WI38 (cell line): ENCODE results near the gene TMEM109.

Experiments used
- H3K4me3 ChIP-seq: 2 replicates; pipeline ENCODE4 v1.5.1; 2011; ENCODE audit warnings: low read depth, mild to moderate bottlenecking, control low read depth, low read length
- CTCF ChIP-seq: IDR thresholded peaks from 2 replicates; pipeline ENCODE4 v1.5.1; 2012; ENCODE audit warnings: low read depth, mild to moderate bottlenecking, control low read depth, low read length

The TMEM109 gene

GRCh38 chr11:60880643-60881282, 33.2 kb upstream of the TMEM109 start:
- no peak overlapping the region for H3K4me3 ChIP-seq
- TF ChIP-seq CTCF, result no peak

- no peak overlapping the region for H3K4me3 ChIP-seq
- peak; percentile 69 for TF ChIP-seq CTCF
Measured at GRCh38 chr11:60887556-60887955, 26.4 kb upstream of the TMEM109 start.

GRCh38 chr11:60889869-60890311, 24.1 kb upstream of the TMEM109 start:
- no peak overlapping the region for H3K4me3 ChIP-seq
- TF ChIP-seq CTCF, result no peak

- no peak overlapping the region for H3K4me3 ChIP-seq
- TF ChIP-seq CTCF, result no peak
Measured at GRCh38 chr11:60890696-60891095, 23.3 kb upstream of the TMEM109 start.

GRCh38 chr11:60891103-60891741, 22.7 kb upstream of the TMEM109 start:
- TF ChIP-seq CTCF, result no peak
- no peak overlapping the region for H3K4me3 ChIP-seq

- no peak overlapping the region for H3K4me3 ChIP-seq
- no peak for TF ChIP-seq CTCF
Measured at GRCh38 chr11:60895687-60896086, 18.3 kb upstream of the TMEM109 start.

GRCh38 chr11:60897496-60897895, 16.5 kb upstream of the TMEM109 start:
- no peak for TF ChIP-seq CTCF
- no peak overlapping the region for H3K4me3 ChIP-seq
